ENCODE measurements around the gene ZNF276.
A peak's percentile ranks its signal among the peaks of the same experiment; 100 is the strongest.

ZNF276 gene

DNA sequence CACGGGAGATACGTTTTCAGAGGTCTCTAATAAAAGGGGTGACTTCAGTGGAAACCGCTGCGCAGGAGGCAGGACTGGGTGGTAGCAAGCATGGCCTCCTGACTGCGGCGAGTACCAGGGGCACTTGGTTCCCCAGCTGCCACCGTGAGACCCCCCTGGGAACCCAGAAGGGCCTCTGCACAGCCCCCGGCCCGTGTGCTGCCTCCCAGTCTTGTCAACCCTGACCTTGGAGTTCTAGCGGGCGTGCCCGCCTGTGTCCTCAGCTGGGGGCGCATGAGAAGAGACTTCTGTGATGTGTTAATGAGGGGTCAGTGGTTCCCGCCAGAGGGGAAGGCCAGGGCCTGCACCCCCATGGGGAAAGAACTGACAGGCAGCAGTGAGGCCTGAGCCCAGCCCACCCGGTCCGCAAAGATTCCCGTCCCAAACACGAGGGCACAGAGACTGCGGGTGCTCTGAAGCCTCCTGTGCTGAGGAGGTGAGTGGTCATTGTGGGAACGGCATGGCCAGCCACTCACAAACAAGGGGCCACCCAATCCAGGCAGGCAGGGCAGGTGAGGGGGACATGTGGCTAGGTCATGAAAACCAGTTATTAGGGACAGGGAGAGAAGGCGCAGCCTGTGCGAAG, 9.4 kb downstream of the ZNF276 start:
- in situ Hi-C loops (cut with MboI; ENCODE audit: low pct_unique_long_range_greater_than_20kb, low sequenced_read_pairs), result no loop called here
- DNase-seq, result no peak

DNA sequence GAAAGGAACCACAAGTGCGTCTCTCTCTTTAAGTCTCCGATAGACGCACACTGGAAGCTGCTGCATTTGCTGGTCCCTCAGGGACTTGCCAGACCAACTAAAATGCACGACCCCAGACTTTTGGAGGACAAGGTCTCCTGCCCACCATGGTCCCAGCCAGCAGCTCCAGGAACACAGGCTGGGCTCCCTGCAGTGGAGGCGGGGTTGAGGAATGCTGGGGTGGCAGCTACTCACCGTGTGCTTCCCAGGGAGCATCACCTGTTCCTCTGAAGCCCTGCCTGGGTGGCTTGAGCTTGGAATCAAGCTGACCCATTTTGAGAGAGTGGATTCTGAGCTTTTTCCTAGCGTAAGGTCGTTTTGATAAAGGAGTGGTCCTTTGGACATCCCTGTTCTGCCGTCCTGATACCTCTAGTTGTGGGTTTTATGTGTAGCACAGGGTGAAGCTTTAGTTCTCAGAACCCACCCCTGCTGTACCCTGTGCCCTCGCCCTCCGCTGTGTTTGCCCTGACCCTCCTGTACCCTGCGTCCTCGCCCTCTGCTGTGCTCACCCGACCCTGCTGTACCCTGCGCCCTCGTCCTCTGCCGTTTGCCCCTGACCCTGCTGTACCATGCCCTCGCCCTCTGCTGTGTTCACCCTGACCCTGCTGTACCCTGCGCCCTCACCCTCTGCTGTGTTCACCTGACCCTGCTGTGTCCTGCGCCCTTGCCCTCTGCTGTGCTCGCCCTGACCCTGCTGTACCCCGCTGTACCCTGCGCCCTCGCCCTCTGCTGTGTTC, 11.0 kb downstream of the ZNF276 start:
- DNase-seq, result no peak
- in situ Hi-C loops (cut with MboI; ENCODE audit: low pct_unique_long_range_greater_than_20kb, low sequenced_read_pairs), result no loop called here

DNA sequence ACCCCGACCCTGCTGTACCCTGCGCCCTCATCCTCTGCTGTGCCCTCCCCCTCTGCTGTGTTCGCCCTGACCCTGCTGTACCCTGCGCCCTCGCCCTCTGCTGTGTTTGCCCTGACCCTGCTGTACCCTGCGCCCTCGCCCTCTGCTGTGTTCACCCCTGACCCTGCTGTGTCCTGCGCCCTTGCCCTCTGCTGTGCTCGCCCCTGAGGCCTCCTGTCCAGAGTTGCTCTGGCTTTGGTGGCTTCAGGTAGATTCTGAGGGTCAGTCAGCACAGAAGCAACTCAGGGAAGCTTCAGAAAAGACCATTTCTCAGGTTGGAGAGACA, 11.5 kb downstream of the ZNF276 start:
- in situ Hi-C loops (cut with MboI; ENCODE audit: low pct_unique_long_range_greater_than_20kb, low sequenced_read_pairs), result no loop called here
- no peak for DNase-seq

DNA sequence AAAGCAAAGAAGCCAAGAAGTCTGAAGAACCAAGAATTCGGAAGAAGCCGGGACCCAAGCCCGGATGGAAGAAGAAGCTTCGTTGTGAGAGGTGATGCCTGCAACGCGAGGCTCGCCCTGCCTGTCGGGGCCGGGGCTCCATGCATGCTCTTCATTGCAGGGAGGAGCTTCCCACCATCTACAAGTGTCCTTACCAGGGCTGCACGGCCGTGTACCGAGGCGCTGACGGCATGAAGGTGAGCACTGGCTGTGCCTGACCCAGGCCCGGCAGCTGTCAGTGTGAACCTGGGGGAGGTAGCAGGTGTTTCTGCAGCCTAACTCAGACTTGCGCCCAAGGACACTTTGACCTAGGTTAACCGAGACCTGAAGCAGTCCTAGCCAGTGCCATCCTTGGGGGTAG, 12.0 kb downstream of the ZNF276 start:
- in situ Hi-C loops (cut with MboI; ENCODE audit: low pct_unique_long_range_greater_than_20kb, low sequenced_read_pairs), result no loop called here
- no peak for DNase-seq

DNA sequence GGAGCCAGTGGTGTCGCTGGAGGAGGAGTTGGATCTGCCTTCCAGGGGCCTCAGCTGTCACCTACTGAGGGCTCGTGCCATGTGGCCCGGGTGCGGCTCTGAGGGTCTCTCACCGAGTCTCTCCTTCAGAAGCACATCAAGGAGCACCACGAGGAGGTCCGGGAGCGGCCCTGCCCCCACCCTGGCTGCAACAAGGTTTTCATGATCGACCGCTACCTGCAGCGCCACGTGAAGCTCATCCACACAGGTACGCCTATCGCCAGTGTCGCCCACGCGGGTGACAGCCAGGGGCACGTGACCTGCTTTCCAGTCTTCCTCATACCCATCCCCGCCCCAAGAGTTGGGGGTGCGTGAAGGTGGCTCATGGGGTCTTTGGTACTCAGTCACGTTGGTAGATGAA, 12.5 kb downstream of the ZNF276 start:
- DNase-seq, result no peak
- in situ Hi-C loops (cut with MboI; ENCODE audit: low pct_unique_long_range_greater_than_20kb, low sequenced_read_pairs), result no loop called here

DNA sequence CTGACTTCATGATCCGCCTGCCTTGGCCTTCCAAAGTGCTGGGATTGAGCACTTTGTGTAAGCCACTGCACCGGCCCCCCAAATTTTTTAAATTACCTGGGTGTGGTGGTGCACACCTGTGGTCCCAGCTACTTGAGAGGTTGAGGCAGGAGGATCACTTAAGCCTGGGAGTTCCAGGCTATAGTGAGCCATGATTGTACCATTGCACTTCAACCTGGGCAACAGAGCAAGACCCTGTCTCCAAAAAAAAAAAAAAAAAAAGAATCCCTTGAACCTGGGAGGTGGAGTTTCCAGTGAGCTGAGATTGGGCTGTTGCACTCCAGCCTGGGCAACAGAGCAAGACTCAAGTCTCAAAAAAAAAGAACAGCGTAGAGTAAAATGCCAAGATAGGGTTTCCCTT, 15.2 kb downstream of the ZNF276 start:
- no peak for DNase-seq
- in situ Hi-C loops (cut with MboI; ENCODE audit: low pct_unique_long_range_greater_than_20kb, low sequenced_read_pairs), result no loop called here

DNA sequence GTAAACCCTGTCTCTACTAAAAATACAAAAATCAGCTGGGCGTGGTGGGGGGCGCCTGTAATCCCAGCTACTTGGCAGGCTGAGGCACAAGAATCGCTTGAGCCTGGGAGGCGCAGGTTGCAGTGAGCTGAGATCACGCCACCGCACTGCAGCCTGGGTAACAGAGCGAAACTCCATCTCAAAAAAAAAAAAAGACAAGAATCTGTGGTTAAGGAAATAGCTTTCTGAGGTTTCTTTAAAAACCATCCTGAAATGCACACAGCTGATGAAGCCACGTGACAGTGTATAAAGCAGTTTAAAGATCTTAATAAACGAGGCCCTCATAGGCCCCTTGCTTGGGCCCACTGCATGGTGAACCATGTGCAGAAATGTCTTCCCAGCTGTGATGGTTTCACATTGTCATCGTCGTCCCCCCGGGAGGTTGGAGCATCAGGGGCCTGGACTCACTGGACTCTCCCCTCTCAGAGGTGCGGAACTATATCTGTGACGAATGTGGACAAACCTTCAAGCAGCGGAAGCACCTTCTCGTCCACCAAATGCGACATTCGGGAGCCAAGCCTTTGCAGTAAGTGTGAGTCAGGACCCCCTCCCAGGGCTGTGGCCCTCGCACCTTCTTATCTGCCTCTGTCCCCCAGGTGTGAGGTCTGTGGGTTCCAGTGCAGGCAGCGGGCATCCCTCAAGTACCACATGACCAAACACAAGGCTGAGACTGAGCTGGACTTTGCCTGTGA, 16.2 kb downstream of the ZNF276 start:
- in situ Hi-C loops (cut with MboI; ENCODE audit: low pct_unique_long_range_greater_than_20kb, low sequenced_read_pairs), result no loop called here
- no peak for DNase-seq

DNA sequence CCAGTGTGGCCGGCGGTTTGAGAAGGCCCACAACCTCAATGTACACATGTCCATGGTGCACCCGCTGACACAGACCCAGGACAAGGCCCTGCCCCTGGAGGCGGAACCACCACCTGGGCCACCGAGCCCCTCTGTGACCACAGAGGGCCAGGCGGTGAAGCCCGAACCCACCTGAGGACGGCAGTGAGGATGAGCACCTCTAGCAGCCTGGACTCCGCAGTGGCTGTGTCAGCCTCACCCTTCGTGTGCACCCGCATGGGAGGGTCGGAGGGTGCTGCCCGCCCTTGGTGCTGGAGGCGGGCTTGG, 16.7 kb downstream of the ZNF276 start:
- DNase-seq, result no peak
- in situ Hi-C loops (cut with MboI; ENCODE audit: low pct_unique_long_range_greater_than_20kb, low sequenced_read_pairs), result no loop called here

DNA sequence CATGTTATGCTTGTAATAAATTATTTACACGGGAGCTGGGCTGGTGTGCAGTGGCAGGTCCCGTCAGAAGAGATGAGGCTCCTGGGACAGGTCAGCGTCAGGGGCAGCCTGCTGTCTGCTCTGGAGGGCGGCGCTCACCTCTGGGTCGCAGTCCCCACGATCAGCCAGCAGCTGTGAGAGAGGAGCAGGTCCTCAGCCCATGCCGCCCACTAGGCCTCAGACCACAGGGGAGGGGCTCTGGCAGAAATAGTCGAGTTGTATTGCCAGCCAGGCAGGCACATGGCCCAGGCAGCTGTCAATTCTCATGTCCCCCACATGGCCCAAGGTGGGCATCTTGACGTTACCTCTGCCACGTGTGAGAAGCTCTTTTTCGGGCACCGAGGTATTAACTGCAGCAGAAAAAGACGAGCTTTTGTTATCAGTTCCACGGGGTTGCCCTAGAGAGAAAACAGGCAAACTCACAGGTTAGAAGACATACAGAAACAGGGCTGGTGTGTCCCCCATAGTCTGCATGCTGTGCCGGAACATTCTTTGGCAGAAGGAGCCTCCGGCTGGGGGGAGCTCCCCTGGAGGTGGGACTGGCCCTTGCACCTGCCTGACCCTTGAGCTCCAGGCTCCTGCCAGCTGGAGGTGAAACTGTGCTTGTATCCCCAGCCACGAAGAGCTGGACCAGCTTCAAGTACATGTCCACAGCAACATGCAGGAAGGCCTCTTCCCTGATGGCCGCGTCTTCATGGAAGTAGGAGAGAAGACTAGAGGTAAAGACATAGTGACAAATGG, 17.4 kb downstream of the ZNF276 start:
- no peak for DNase-seq
- in situ Hi-C loops (cut with MboI; ENCODE audit: low pct_unique_long_range_greater_than_20kb, low sequenced_read_pairs), result no loop called here

DNA sequence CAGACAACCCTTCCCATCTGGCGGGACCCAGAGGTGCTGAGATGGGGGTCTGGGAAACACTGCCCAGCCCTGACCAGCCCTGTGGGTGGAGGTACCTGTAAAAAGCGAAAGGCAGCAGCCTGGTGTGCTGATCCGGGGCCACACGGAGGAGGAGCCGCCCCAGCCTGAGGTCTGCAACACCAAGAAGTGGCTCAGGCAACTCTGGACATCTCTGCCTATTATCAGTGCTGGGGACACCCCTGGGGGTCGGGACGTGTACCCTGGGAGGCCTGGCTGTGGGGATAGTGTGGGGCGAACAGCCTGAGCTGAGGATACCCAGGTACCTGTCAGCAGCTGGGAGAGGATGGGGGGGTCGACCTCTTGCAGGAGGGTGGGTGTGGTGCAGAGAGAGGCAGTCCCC, 18.0 kb downstream of the ZNF276 start:
- DNase-seq, result no peak
- in situ Hi-C loops (cut with MboI; ENCODE audit: low pct_unique_long_range_greater_than_20kb, low sequenced_read_pairs), result no loop called here

DNA sequence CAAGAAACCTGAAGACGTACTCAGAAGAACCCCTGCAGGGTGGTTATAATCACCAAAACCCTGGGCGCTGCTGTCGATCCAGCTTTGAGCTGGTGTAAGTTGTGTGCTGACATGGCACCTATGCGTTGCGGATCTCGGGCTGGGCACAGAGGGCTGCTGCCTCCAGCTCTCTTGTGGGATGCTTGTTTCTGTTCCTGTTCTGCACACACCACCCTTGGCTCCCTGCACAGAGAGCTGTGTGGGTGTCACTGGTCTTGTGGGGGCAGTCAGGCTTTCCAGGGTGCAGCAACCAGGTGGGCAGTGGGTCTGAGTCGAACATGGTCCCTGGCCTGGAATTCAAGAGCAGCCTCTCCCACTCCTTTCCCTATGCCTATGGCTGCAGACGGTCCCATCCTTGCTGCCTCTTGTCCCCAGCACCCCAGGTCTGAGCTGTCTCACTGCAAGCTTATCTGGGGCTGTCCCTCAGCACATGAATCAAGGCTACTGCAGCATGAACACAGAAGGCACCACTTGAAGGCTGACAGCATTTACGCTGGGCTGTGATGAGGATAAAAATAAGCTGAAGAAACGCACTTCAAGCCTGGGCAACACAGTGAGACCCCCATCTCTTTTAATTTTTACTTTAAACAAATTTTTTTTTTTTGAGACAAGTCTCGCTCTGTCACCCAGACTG, 20.1 kb downstream of the ZNF276 start:
- no peak for DNase-seq
- in situ Hi-C loops (cut with MboI; ENCODE audit: low pct_unique_long_range_greater_than_20kb, low sequenced_read_pairs), result no loop called here

DNA sequence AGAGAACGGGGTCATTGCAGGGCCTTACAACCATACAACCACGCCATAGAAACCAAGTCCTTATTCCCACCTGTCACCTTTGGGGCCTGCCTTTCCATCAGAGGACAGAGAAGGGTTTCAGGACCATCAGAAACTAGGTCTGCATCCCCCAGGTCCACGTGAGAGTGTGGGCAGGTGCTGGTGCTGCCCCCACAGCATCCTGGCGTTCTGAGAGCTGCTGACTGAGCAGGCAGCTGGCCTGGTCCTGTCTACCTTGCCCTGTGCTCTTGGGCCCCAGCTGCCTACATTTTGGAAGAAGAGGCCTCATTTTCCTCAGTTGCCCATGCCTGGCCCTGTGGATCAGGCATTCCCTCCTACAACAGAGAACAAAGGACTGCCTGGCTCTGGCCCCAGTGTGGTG, 21.6 kb downstream of the ZNF276 start:
- DNase-seq, result no peak
- in situ Hi-C loops (cut with MboI; ENCODE audit: low pct_unique_long_range_greater_than_20kb, low sequenced_read_pairs), result no loop called here

DNA sequence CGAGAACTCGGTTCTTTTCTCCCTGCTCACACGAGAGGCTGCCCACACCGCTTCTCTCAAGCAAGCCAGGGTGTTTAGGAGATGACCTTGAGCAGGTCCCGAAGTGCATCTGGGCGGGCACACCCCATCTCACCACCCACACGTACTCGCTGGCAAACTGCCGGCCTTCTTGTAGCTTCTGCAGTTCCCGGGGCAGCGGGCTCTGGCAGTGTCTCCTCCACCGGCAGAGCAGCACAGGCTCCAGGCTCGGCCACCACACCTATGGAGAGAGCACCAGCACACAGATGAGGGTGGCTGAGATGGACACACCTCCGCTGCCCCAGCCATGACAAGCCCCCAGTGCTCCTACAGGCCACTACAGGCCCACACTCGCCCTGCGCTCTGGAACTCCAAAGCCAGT, 23.5 kb downstream of the ZNF276 start:
- in situ Hi-C loops (cut with MboI; ENCODE audit: low pct_unique_long_range_greater_than_20kb, low sequenced_read_pairs), result no loop called here
- no peak for DNase-seq

DNA sequence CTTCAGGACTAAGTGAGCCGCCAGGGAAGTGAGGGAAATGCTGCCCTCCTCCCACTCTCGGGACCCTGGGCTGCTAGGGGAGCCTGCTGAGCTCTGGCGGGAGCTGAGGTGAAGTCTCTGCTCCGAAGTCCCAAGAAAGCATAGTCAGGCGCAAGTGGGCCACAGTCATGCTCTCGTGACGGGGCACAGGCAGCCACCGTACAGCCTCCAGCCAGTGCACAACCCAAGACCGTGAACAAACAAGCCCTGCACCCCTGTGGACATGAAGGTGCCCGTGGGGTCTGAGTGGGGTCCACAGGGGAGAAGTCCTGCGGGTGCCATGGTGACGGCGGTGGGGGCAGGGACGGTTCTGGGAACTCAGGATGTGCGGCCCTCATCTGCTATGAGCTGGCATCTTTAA, 24.7 kb downstream of the ZNF276 start:
- in situ Hi-C loops (cut with MboI; ENCODE audit: low pct_unique_long_range_greater_than_20kb, low sequenced_read_pairs), result no loop called here
- DNase-seq, result no peak

DNA sequence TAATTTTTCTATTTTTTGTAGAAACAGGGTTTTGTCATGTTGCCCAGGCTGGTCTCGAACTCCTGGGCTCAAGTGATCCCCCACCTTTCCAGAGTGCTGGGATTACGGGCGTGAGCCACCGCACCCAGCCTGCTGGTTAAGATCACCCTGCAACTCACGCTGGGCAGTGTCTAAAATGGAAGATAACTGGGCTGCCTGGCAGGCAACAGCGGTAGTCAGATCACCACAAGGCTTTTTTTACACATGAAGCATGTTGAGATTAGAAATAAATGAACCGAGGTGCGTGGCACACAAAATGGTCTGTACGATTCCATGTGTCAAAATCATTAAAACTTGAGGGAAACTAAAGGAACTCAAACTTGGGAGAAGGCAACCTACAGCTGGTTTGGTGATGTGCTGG, 26.7 kb downstream of the ZNF276 start:
- in situ Hi-C loops (cut with MboI; ENCODE audit: low pct_unique_long_range_greater_than_20kb, low sequenced_read_pairs), result no loop called here
- DNase-seq, result no peak

DNA sequence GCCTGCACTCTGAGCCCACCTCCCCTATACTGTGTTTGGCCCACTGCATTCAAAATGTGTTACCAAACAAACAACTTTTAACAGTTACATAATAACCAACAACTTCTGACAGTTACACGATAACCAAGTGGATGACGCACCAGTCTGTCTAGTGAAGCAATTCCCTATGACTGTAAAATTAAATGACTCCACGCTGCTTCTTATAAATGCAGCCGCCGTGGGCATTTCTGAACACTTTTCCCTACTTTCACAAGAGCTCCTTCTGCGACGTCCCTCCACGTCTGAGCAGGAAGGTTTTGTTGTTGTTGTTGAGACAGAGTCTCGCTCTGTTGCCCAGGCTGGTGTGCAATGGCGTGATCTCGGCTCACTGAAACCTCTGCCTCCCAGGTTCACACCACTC, 27.6 kb downstream of the ZNF276 start:
- DNase-seq, result no peak
- in situ Hi-C loops (cut with MboI; ENCODE audit: low pct_unique_long_range_greater_than_20kb, low sequenced_read_pairs), result no loop called here

DNA sequence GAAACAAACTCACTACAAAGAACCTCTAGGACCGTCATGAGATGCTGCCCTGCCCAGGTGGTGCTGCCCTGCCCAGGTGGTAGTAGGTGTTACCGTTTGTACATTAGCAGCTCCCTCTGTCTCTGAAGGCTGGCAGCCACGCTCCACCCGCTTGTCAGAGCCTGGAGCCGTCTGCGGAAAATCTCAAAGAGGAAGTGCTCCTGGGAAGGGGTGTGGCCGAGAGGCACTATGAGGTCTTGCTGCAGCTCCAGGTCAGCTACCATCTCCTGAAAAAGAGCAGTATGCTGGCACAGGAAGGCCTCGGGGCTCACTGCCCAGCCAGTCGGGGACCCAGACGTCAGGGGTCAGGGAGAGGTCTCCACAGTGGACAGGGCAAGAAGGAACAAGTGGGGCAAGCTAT, 28.3 kb downstream of the ZNF276 start:
- in situ Hi-C loops (cut with MboI; ENCODE audit: low pct_unique_long_range_greater_than_20kb, low sequenced_read_pairs), result no loop called here
- peak; percentile 72 for DNase-seq

DNA sequence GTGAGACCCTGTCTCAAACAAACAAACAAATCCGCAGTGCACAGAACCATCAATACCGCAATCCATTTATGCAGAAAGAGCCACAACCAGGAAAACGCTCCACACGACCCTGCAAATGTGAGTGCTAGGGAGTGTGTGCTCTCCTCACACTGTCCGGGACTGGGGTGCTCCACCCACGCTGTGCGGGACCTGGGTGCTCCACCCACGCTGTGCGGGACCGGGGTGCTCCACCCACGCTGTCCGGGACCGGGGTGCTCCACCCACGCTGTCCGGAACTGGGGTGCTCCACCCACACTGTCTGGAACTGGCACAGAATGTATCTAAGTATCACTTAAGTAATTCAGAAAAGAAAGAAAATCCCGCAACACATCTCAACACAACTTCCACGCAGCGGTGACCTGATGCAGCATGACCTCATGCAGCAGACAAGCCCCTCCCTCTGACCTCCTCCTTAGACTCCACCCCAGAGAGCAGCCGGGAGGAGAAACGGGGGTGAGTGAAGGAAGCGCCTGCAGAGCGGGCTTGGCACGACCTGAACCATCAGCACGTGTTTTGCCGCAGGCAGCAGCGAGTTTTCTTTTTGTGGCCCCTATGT, 38.5 kb downstream of the ZNF276 start:
- in situ Hi-C loops (cut with MboI; ENCODE audit: low pct_unique_long_range_greater_than_20kb, low sequenced_read_pairs), result no loop called here
- no peak for DNase-seq

DNA sequence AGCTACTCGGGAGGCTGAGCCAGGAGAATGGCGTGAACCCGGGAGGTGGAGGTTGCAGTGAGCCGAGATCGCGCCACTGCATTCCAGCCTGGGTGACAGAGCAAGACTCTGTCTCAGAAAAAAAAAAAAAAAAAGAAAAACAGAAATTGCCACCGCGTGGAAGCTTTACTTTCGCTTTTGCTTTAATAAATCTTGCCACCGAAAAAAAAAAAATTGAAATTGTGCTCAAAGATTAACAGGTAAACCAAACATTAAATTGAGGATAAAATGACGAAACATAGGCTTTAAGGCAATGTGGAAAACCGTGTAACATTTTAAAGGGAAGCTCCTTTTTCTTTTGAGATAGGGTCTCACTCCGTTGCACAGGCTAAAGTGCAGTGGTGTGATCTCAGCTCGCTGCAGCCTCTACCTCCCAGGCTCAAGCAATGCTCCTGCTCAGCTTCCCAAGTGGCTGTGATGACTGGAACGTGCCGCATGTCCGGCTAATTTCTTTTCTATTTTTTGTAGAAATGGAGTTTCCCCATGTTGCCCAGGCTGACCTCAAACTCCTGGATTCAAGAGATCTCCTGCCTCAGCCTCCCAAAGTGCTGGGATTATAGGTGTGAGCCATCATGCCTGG, 40.1 kb downstream of the ZNF276 start:
- in situ Hi-C loops (cut with MboI; ENCODE audit: low pct_unique_long_range_greater_than_20kb, low sequenced_read_pairs), result no loop called here

More for the DNA sequence above, 40.1 kb downstream of the ZNF276 start:
- DNase-seq, result no peak
